D721Med (cell line): ENCODE data around the gene ACTN4.

Experiments
- DNase-seq: peaks from one replicate; pipeline ENCODE4 v3.0.0; 2011; ENCODE audit warnings: low spot score; ENCODE audit not compliant: insufficient read length
- FAIRE-seq: peaks from 2 replicates; lab custom pipeline; 2011; peaks lifted over from hg19 to GRCh38; lab: Jason Lieb, UNC
- CTCF ChIP-seq: IDR thresholded peaks from 2 replicates; pipeline ENCODE4 v1.5.1; 2012; ENCODE audit warnings: mild to moderate bottlenecking, control low read depth; ENCODE audit not compliant: insufficient read depth; ENCODE audit errors: missing control alignments

The ACTN4 gene

GRCh38 chr19:38662537-38663155 is 15.2 kb downstream of the ACTN4 start:
- TF ChIP-seq CTCF = no peak
- DNase-seq (no peak), FAIRE-seq (no peak)

GRCh38 chr19:38663156-38663651 is 15.8 kb downstream of the ACTN4 start:
- DNase-seq = no peak
- FAIRE-seq = no peak

GRCh38 chr19:38663957-38664502 is 16.6 kb downstream of the ACTN4 start:
- FAIRE-seq = no peak
- no peak for TF ChIP-seq CTCF
- no peak for DNase-seq

More at GRCh38 chr19:38663156-38663651, 15.8 kb downstream of the ACTN4 start:
- TF ChIP-seq CTCF = no peak

GRCh38 chr19:38664503-38665211 is 17.2 kb downstream of the ACTN4 start:
- no peak for TF ChIP-seq CTCF
- DNase-seq (no peak), FAIRE-seq (no peak)

GRCh38 chr19:38665219-38665931 is 17.9 kb downstream of the ACTN4 start:
- FAIRE-seq (no peak), DNase-seq (no peak)
- no peak for TF ChIP-seq CTCF

- no peak for TF ChIP-seq CTCF
- FAIRE-seq = no peak
- DNase-seq = no peak
Observed at GRCh38 chr19:38665950-38666662, 18.7 kb downstream of the ACTN4 start.
